Measurements from ENCODE around the gene MAP7D3.
"Not testable (repeated sequence)": the region's sequence is repeated elsewhere in the genome, so short reads cannot be mapped to it uniquely, and the experiment has no call there.

MAP7D3 gene

DNA sequence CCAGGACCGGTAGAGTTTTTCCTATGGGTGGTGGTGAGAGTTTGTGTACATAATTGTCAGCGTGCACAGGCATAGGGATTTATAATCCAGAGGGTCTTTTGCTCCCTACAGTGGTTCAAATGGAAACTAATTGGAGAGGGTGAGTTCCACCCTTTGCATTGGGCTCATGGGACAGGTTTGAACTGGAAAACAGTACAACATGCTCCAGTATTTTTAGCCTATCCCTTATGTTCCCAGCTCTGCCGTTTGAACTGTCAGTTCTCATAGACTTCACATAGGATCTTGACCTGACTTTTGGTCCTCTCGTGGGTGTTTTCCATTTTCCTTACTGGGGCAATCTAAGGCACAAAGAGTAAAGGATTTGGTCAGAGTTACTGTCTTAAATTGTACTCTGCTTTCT lies 72.1 kb downstream of the MAP7D3 start:
- DNase-seq, result no peak

- DNase-seq, result no peak
These were observed 74.8 kb downstream of the MAP7D3 start for GRCh38 chrX:136176399-136176825.

DNA sequence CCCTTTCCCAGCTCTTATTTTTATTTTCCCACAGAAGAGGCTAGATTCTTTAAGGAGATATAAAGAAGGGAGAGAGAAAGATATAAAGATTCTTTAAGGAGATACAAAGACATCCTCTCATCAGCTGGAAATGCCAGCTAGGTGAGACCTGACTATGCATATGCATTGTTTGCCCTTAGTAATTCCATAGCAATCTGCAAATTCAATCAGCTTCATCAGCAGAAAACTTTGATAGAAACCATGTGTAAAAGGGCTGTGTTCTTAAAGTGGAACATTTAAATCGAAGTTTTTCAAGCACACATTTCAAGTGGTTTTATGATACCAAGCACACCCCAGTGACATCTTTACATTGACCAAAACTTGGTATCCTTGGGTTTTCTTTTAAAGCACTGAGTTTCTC lies 79.8 kb downstream of the MAP7D3 start:
- no peak for DNase-seq

- DNase-seq, result no peak
These were observed 80.9 kb downstream of the MAP7D3 start for GRCh38 chrX:136170139-136170800.

DNA sequence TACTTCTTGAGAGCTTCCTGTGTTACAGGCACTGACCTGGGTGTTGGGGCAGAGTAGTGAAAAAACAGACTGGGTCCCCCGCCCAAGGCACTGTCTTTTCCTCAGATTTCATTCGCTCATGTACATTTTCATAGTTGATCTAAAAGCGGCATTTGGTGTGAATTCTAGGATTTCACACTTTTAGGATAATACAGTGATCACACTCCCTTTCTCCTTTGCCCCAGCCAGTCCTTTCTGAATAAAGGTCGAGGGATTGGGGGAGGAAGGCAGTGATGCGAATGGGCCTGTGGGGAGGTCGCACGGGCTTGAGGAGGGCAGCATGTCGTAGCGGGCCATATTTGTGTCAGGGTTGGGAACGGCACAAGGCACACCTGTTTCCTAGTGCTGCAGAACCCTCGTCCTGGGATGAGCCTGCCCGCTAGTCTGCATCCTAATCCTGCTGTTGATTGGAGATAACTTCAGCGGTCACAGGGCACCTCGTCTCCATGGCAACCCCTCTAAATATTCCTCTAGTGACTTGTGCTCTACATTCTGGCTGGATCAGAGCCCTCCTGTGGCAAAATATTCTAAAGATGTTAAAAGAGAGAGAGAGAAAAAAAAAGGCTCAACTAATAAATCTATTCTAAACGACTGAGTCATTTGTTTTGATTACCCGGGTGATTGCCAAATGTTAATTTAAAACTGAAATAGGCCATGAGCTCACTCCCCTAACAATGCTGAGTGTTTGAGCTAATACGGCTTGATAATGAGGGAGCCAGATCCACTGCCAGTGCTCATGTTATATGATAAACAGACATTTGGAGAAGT lies 82.1 kb downstream of the MAP7D3 start:
- DNase-seq, result peak; percentile 46

- not testable (repeated sequence) for DNase-seq
These were observed 83.2 kb downstream of the MAP7D3 start for GRCh38 chrX:136167989-136168388.

GRCh38 chrX:136166221-136166855 lies 84.9 kb downstream of the MAP7D3 start:
- DNase-seq, result no peak

GRCh38 chrX:136165406-136165805 lies 85.8 kb downstream of the MAP7D3 start:
- DNase-seq, result no peak

- DNase-seq, result no peak
These were observed 87.5 kb downstream of the MAP7D3 start for GRCh38 chrX:136163689-136164088.
